H1 (cell line): ENCODE data around the gene KRTAP10-5. TPM values are rescaled to one million over a fixed set of nuclear protein-coding genes. Genes with fewer than 3 reads are reported as not detected.
A peak's percentile ranks its signal among the peaks of the same experiment; 100 is the strongest.

Experiments
- CTCF ChIA-PET: fragments of 300-600 bp; sonication (Branson Sonifier 250); formaldehyde crosslinking; loops from one replicate; lab custom pipeline; 2021; ENCODE audit not compliant: partially characterized antibody; lab: Charles Lee
- POLR2A ChIA-PET: fragments of 300-600 bp; sonication (Branson Sonifier 250); formaldehyde crosslinking; loops from one replicate; lab custom pipeline; 2021; ENCODE audit warnings: inconsistent platforms; ENCODE audit not compliant: partially characterized antibody; lab: Charles Lee
- DNase-seq, 2 experiments: peaks; one replicate each; pipeline versions ENCODE4 v3.0.0 to v3.0.0-alpha.2; 2010 to 2022; ENCODE audit warnings: low spot score in 2 of 2, low read depth in 1 of 2, mixed read lengths in 1 of 2
- FAIRE-seq: peaks from 2 replicates; lab custom pipeline; 2011; peaks lifted over from hg19 to GRCh38; lab: Jason Lieb, UNC
- H2AFZ ChIP-seq: 2 replicates; pipeline ENCODE4 v1.8.1; 2012; ENCODE audit warnings: low read length, inconsistent platforms
- H2AK5ac ChIP-seq: 2 replicates; pipeline ENCODE4 v1.6.1; 2013; ENCODE audit warnings: low read depth, low read length
- H2BK120ac ChIP-seq: replicated peaks from 2 replicates; pipeline ENCODE3; 2013; ENCODE audit warnings: low read depth, low read length, inconsistent platforms
- H2BK12ac ChIP-seq: 2 replicates; pipeline ENCODE4 v1.6.1; 2013; ENCODE audit warnings: low read depth, low read length
- H2BK15ac ChIP-seq: 2 replicates; pipeline ENCODE4 v1.6.1; 2013; ENCODE audit warnings: low read length
- H2BK20ac ChIP-seq: 2 replicates; pipeline ENCODE4 v1.6.1; 2013; ENCODE audit warnings: low read length
- H2BK5ac ChIP-seq: 2 replicates; pipeline ENCODE4 v1.6.1; 2013; ENCODE audit warnings: low read depth, low read length
- H3K14ac ChIP-seq: 2 replicates; pipeline ENCODE4 v1.6.1; 2013; ENCODE audit warnings: inconsistent platforms; ENCODE audit not compliant: insufficient read length
- H3K18ac ChIP-seq: 2 replicates; pipeline ENCODE4 v1.6.1; 2013; ENCODE audit warnings: low read length; ENCODE audit errors: extremely low read depth
- H3K23ac ChIP-seq: 2 replicates; pipeline ENCODE4 v1.6.1; 2013; ENCODE audit warnings: inconsistent platforms; ENCODE audit not compliant: insufficient read length
- H3K23me2 ChIP-seq: 2 replicates; pipeline ENCODE4 v1.6.1; 2013; ENCODE audit warnings: low read depth, low read length
- H3K27ac ChIP-seq: 2 replicates; pipeline ENCODE4 v1.6.1; 2011; ENCODE audit warnings: low read depth, low read length, inconsistent platforms
- H3K27me3 ChIP-seq, 4 experiments: replicated peaks in 1 of 4; 1 replicate in 1 of 4; 2 replicates in 3 of 4; pipeline versions ENCODE4 v1.6.1 to v1.8.1; 2011 to 2013; ENCODE audit warnings: low read length in 3 of 4, mild to moderate bottlenecking in 3 of 4, inconsistent platforms in 2 of 4, mixed read lengths in 2 of 4, moderate library complexity in 1 of 4; ENCODE audit not compliant: control insufficient read depth in 3 of 4, insufficient read depth in 3 of 4; ENCODE audit errors: extremely low read depth in 1 of 4
- H3K36me3 ChIP-seq, 4 experiments: 2 replicates each; pipeline versions ENCODE4 v1.6.1 to v1.8.1; 2011 to 2013; ENCODE audit warnings: mild to moderate bottlenecking in 4 of 4, low read length in 3 of 4, moderate library complexity in 2 of 4, control low read depth in 1 of 4, inconsistent platforms in 1 of 4; ENCODE audit not compliant: insufficient read depth in 4 of 4, control insufficient read depth in 2 of 4
- H3K4ac ChIP-seq: replicated peaks from 2 replicates; pipeline ENCODE3; 2013; ENCODE audit warnings: low read length, low read depth, mixed read lengths, inconsistent platforms; ENCODE audit not compliant: insufficient read length
- H3K4me1 ChIP-seq, 4 experiments: replicated peaks in 1 of 4; 1 replicate in 1 of 4; 2 replicates in 3 of 4; pipeline versions ENCODE4 v1.6.1 to v1.8.1; 2011 to 2013; ENCODE audit warnings: low read length in 3 of 4, inconsistent platforms in 2 of 4, mixed read lengths in 1 of 4; ENCODE audit not compliant: insufficient read depth in 4 of 4, control insufficient read depth in 3 of 4
- H3K4me2 ChIP-seq, 2 experiments: 2 replicates each; pipeline versions ENCODE4 v1.6.1 to v1.8.1; 2011 to 2013; ENCODE audit warnings: low read depth in 2 of 2, low read length in 2 of 2, control low read depth in 1 of 2, inconsistent platforms in 1 of 2, mild to moderate bottlenecking in 1 of 2; ENCODE audit not compliant: insufficient read depth in 1 of 2
- H3K4me3 ChIP-seq, 4 experiments: fragments of 200-600, 300-600 bp in 1 of 4; sonication (generic), shearing (Covaris generic), sonication (Bioruptor Twin) in 1 of 4; 2 replicates each; pipeline versions ENCODE4 v1.5.1 to v1.8.1; 2011 to 2016; ENCODE audit warnings: low read length in 4 of 4, low read depth in 3 of 4, control low read depth in 2 of 4, inconsistent platforms in 2 of 4, mild to moderate bottlenecking in 2 of 4, mixed read lengths in 1 of 4, moderate library complexity in 1 of 4; ENCODE audit not compliant: insufficient read depth in 2 of 4; ENCODE audit errors: extremely low read depth in 1 of 4
- H3K56ac ChIP-seq: replicated peaks from 2 replicates; pipeline ENCODE3; 2013; ENCODE audit warnings: low read depth, mild to moderate bottlenecking, mixed read lengths, low read length, inconsistent platforms; ENCODE audit not compliant: insufficient read length
- H3K79me1 ChIP-seq: 2 replicates; pipeline ENCODE4 v1.6.1; 2013; ENCODE audit warnings: low read depth, low read length, control low read depth
- H3K79me2 ChIP-seq, 2 experiments: 2 replicates each; pipeline versions ENCODE4 v1.6.1 to v1.8.1; 2012 to 2013; ENCODE audit warnings: low read length in 2 of 2, mild to moderate bottlenecking in 2 of 2, inconsistent platforms in 1 of 2; ENCODE audit not compliant: insufficient read depth in 2 of 2, control insufficient read depth in 1 of 2
- H3K9ac ChIP-seq, 4 experiments: replicated peaks in 1 of 4; 1 replicate in 1 of 4; 2 replicates in 3 of 4; pipeline versions ENCODE4 v1.6.1 to v1.8.1; 2011 to 2013; ENCODE audit warnings: low read depth in 3 of 4, low read length in 3 of 4, control low read depth in 2 of 4, mild to moderate bottlenecking in 2 of 4, moderate library complexity in 2 of 4, inconsistent platforms in 1 of 4; ENCODE audit errors: extremely low read depth in 1 of 4
- H3K9me3 ChIP-seq, 2 experiments: 2 replicates each; pipeline versions ENCODE4 v1.6.1 to v1.8.1; 2012 to 2013; ENCODE audit warnings: mild to moderate bottlenecking in 2 of 2, moderate library complexity in 2 of 2, control low read depth in 1 of 2, inconsistent platforms in 1 of 2, low read depth in 1 of 2, low read length in 1 of 2, mixed read lengths in 1 of 2; ENCODE audit not compliant: insufficient read depth in 2 of 2
- H4K20me1 ChIP-seq, 2 experiments: replicated peaks in 1 of 2; 2 replicates each; pipeline versions ENCODE3 to v1.8.1; 2011 to 2013; ENCODE audit warnings: inconsistent platforms in 2 of 2, low read length in 2 of 2, mild to moderate bottlenecking in 1 of 2; ENCODE audit not compliant: insufficient read depth in 2 of 2, control insufficient read depth in 1 of 2
- H4K5ac ChIP-seq: 2 replicates; pipeline ENCODE4 v1.6.1; 2013; ENCODE audit warnings: low read length, low read depth, mixed read lengths, inconsistent platforms; ENCODE audit not compliant: insufficient read length
- H4K8ac ChIP-seq: 2 replicates; pipeline ENCODE4 v1.8.0; 2013; ENCODE audit warnings: mild to moderate bottlenecking, moderate library complexity, low read length, inconsistent platforms; ENCODE audit not compliant: insufficient read depth; ENCODE audit errors: extremely low read depth
- H4K91ac ChIP-seq: replicated peaks from 2 replicates; pipeline ENCODE3; 2013; ENCODE audit warnings: low read length, mixed read lengths, inconsistent platforms; ENCODE audit not compliant: insufficient read length
- ASH2L ChIP-seq: fragments of 200-600, 300-600 bp; sonication (generic); IDR thresholded peaks from one replicate; pipeline ENCODE4 v1.7.1; 2017; ENCODE audit warnings: low read length
- CBX5 ChIP-seq: fragments of 300-800, 300-1000 bp; sonication (generic); IDR thresholded peaks from 2 replicates; pipeline ENCODE4 v1.7.1; 2016; ENCODE audit warnings: antibody characterized with exemption, low read length, low read depth
- EP300 ChIP-seq, 2 experiments: IDR thresholded peaks; 1 replicate in 1 of 2; 2 replicates in 1 of 2; pipeline ENCODE4 v1.6.1; 2011 to 2012; ENCODE audit warnings: low read depth in 2 of 2, low read length in 2 of 2, mild to moderate bottlenecking in 2 of 2, borderline replicate concordance in 1 of 2, inconsistent platforms in 1 of 2, moderate library complexity in 1 of 2
- EZH2 ChIP-seq: fragments of 200-600 bp; sonication (generic); IDR thresholded peaks from 2 replicates; pipeline ENCODE4 v1.7.1; 2012; ENCODE audit warnings: low read depth, mild to moderate bottlenecking, moderate library complexity, low read length, inconsistent platforms; ENCODE audit not compliant: severe bottlenecking
- GTF2F1 ChIP-seq: IDR thresholded peaks from 2 replicates; pipeline ENCODE4 v1.6.1; 2012; ENCODE audit warnings: low read depth, low read length, improper control_type of control experiment, borderline replicate concordance
- KDM4A ChIP-seq: IDR thresholded peaks from one replicate; pipeline ENCODE4 v1.7.1; 2012; ENCODE audit warnings: low read depth, mild to moderate bottlenecking, moderate library complexity, low read length, inconsistent platforms; ENCODE audit not compliant: severe bottlenecking
- KDM5A ChIP-seq: fragments of 200-600 bp; IDR thresholded peaks from 2 replicates; pipeline ENCODE4 v1.7.1; 2012; ENCODE audit warnings: mild to moderate bottlenecking, low read length, inconsistent platforms, mixed read lengths
- SIX5 ChIP-seq: IDR thresholded peaks from 2 replicates; pipeline ENCODE4 v1.6.1; 2011; ENCODE audit warnings: mild to moderate bottlenecking, low read depth, low read length
- SP1 ChIP-seq: IDR thresholded peaks from 2 replicates; pipeline ENCODE4 v1.6.1; 2011; ENCODE audit warnings: low read depth, low read length
- SRF ChIP-seq: IDR thresholded peaks from 2 replicates; pipeline ENCODE4 v1.6.1; 2011; ENCODE audit warnings: mild to moderate bottlenecking, low read depth, low read length, moderate library complexity
- TCF12 ChIP-seq: IDR thresholded peaks from 2 replicates; pipeline ENCODE4 v1.6.1; 2011; ENCODE audit warnings: low read depth, mild to moderate bottlenecking, low read length
- WGBS, 2 experiments: shearing (Covaris generic) in 1 of 2; methylation state at CpG; one replicate each; pipeline versions ENCODE4 v1.1.6 to v1.1.7; 2013 to 2015; ENCODE audit warnings: low lambda C conversion rate in 2 of 2, mixed read lengths in 2 of 2, inconsistent platforms in 1 of 2, low coverage in 1 of 2, missing lambda C conversion rate in 1 of 2; ENCODE audit not compliant: insufficient replicate concordance in 2 of 2, insufficient coverage in 1 of 2, insufficient read length in 1 of 2; ENCODE audit errors: extremely low coverage in 1 of 2, missing lambda C conversion rate in 1 of 2; 5-methylcytosine and 5-hydroxymethylcytosine counted together
- polyA plus RNA-seq, 7 experiments: library from polyadenylated mRNA; depleted of rRNA in 3 of 7; stranded (reverse) in 5 of 7; unstranded in 2 of 7; fragments of >200 nt in 5 of 7; fragments of 200-250 nt in 2 of 7; gene quantifications; 1 replicate in 5 of 7; 2 replicates in 1 of 7; 4 replicates in 1 of 7; pipeline versions ENCODE4 v1.2.1 to v1.2.3, GENCODE V29; 2011 to 2013; ENCODE audit warnings: missing spikeins in 2 of 7, mixed read lengths in 2 of 7
- total RNA-seq: library from RNA; stranded (reverse); fragmentation: NEBNext Ultra II Directional; extraction: Animal tissue kit (Norgen Biotek cat#: 25700); gene quantifications from 2 replicates; pipeline ENCODE4 v1.2.1, GENCODE V29; 2021
- TF ChIP-seq, protein P1 (sequence below): IDR thresholded peaks from 2 replicates; pipeline ENCODE4 v1.6.1; 2012; ENCODE audit warnings: inconsistent platforms

Gene KRTAP10-5
- total and polyA plus RNA-seq, 2 of the 8 experiments (the other 6 are each of a cell fraction or from before 2014, with no cell fraction given): 0.09 TPM; not detected in 1

- ChIA-PET POLR2A (interaction anchor here (1.6 kb wide), 1 partner anchor 34 kb away, joined by 4 read pairs; no protein-coding TSS in a partner anchor), CTCF (interaction anchor here (1.0 to 2.3 kb wide), 4 partner anchors 7 to 52 kb away, joined by 3 to 8 read pairs (median 4); no protein-coding TSS in a partner anchor)
- Histone ChIP-seq H3K4me2 (peak overlapping the region in 1 of 2 experiments; percentile 61; a peak in 2 of 4 replicates), H3K79me1 (no peaks in the 10 kb centered on the region), H3K4me3 (no peak overlapping the region), H4K91ac (peak overlapping the region; percentile 99), H3K18ac (peak overlapping the region; percentile 92), H2AK5ac (peak overlapping the region; percentile 97), H3K14ac (no peak overlapping the region), H4K5ac (peak overlapping the region; percentile 32), H3K79me2 (no peaks in the 10 kb centered on the region), H3K27me3 (no peaks in the 10 kb centered on the region), H3K56ac (no peak overlapping the region), H2BK120ac (peak overlapping the region; percentile 89), H2BK20ac (peak overlapping the region; percentile 87; the same call in 1 of the 2 replicates), H3K4me1 (peaks cover 9 to 35% (median 17%) of the 10 kb centered on the region in 4 experiments), H2AFZ (no peak overlapping the region), H3K9me3 (peaks cover 0 to 4% of the 10 kb centered on the region in 2 experiments; a peak in 1 of 4 replicates), H3K9ac (peak overlapping the region in 3 of 4 experiments; percentile 6 to 24 (median 13); a peak in 4 of 7 replicates), H3K23me2 (no peaks in the 10 kb centered on the region), H3K36me3 (no peaks in the 10 kb centered on the region), H3K4ac (peak overlapping the region; percentile 94), H4K8ac (peak overlapping the region; percentile 81; the same call in 1 of the 2 replicates), H4K20me1 (no peaks in the 10 kb centered on the region), H2BK5ac (peak overlapping the region; percentile 94; the same call in 1 of the 2 replicates), H2BK15ac (peak overlapping the region; percentile 81; the same call in 1 of the 2 replicates), H3K23ac (no peak overlapping the region), H2BK12ac (peak overlapping the region; percentile 100), H3K27ac (peak overlapping the region; percentile 50; the same call in 1 of the 2 replicates)
- DNase-seq: peak in 1 of 2 experiments; percentile 41
- 84% methylated on average over 11 of the region's 13 CpGs; no CpG with 5 or more reads in 1 of the 2 experiments for WGBS, 2 experiments
- no peak for FAIRE-seq
- no peak for TF ChIP-seq KDM4A
- no peak for TF ChIP-seq SIX5
- no peak for TF ChIP-seq ASH2L
- no peak for TF ChIP-seq TCF12
- no peak for TF ChIP-seq SP1
- no peak for TF ChIP-seq EP300 (IDR thresholded peaks at IDR 0.05; ENCODE audit: borderline replicate concordance in 1 of 2, low read depth in 2 of 2, low read length in 2 of 2)
- TF ChIP-seq, protein P1, sequence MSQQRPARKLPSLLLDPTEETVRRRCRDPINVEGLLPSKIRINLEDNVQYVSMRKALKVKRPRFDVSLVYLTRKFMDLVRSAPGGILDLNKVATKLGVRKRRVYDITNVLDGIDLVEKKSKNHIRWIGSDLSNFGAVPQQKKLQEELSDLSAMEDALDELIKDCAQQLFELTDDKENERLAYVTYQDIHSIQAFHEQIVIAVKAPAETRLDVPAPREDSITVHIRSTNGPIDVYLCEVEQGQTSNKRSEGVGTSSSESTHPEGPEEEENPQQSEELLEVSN: no peak
- TF ChIP-seq CBX5: no peak
- no peak for TF ChIP-seq GTF2F1
- TF ChIP-seq SRF: no peak
- no peak for TF ChIP-seq KDM5A
- no peak for TF ChIP-seq EZH2
Observed at GRCh38 chr21:44548381-44548780, 32.0 kb downstream of the KRTAP10-5 start.
